T follicular helper cell (primary cell): Measurements from ENCODE around the gene PRDX5.
"Not testable (repeated sequence)": the region's sequence is repeated elsewhere in the genome, so short reads cannot be mapped to it uniquely, and the experiment has no call there.

Experiments used
- DNase-seq: peaks from one replicate; pipeline ENCODE4 v3.0.0-alpha.2; 2020; ENCODE audit warnings: low read depth

The PRDX5 gene

GRCh38 chr11:64305691-64306562 lies 12.0 kb upstream of the PRDX5 start:
- DNase-seq, result peak; percentile 51

GRCh38 chr11:64306563-64306875 lies 11.4 kb upstream of the PRDX5 start:
- no peak for DNase-seq

- no peak for DNase-seq
Measured at GRCh38 chr11:64306876-64307622, 10.9 kb upstream of the PRDX5 start.

- not testable (repeated sequence) for DNase-seq
Measured at GRCh38 chr11:64307795-64308194, 10.1 kb upstream of the PRDX5 start.

- DNase-seq, result no peak
Measured at GRCh38 chr11:64312947-64313346, 5.0 kb upstream of the PRDX5 start.

- DNase-seq, result no peak
Measured at GRCh38 chr11:64313491-64314145, 4.3 kb upstream of the PRDX5 start.

GRCh38 chr11:64314146-64314804 lies 3.6 kb upstream of the PRDX5 start:
- DNase-seq, result no peak

GRCh38 chr11:64314805-64315561 lies 2.9 kb upstream of the PRDX5 start:
- no peak for DNase-seq

GRCh38 chr11:64315667-64316526 lies 2.0 kb upstream of the PRDX5 start:
- not testable (repeated sequence) for DNase-seq

GRCh38 chr11:64316672-64317324 lies 1.1 kb upstream of the PRDX5 start:
- DNase-seq, result peak; percentile 43

- DNase-seq, result peak; percentile 96
Measured at GRCh38 chr11:64317325-64317960, 478 bp upstream of the PRDX5 start, which contains the start of gene TRMT112. TSS of gene TRMT112 (minus strand) at chr11:64317559. CDS start at chr11:64317526, 33 bp downstream.

GRCh38 chr11:64318766-64319761 lies 1.1 kb downstream of the PRDX5 start:
- no peak for DNase-seq

GRCh38 chr11:64320556-64320955 lies 2.6 kb downstream of the PRDX5 start:
- DNase-seq, result no peak

GRCh38 chr11:64321026-64321425 lies 3.1 kb downstream of the PRDX5 start:
- no peak for DNase-seq

GRCh38 chr11:64321533-64321932 lies 3.6 kb downstream of the PRDX5 start:
- DNase-seq, result no peak

GRCh38 chr11:64322925-64323260 lies 5.0 kb downstream of the PRDX5 start:
- DNase-seq, result no peak

GRCh38 chr11:64323373-64323772 lies 5.5 kb downstream of the PRDX5 start:
- no peak for DNase-seq

GRCh38 chr11:64323984-64324383 lies 6.1 kb downstream of the PRDX5 start:
- DNase-seq, result not testable (repeated sequence)
